ENCODE data around the gene ZNF665.

ZNF665 gene

DNA sequence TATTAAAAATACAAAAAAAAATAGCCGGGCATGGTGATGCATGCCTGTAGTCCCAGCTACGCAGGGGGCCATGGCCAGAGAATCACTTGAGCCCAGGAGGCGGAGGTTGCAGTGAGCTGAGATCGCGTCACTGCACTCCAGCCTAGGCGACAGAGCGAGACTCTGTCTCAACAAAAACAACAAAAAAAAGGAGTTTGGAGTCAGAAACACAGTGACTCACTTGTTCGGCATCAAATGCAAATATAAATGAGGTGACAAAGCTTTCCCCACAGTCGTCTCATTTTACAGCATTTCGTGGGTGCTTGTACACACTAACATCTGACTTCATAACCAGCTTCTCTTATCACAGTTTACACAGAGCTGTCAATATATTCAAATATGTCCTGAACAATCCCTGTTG lies 11.0 kb downstream of the ZNF665 start:
- H3K4me1 Mint-ChIP-seq (ENCODE audit: low read depth) = no peaks in the 10 kb centered on the region
- H3K27ac Mint-ChIP-seq = no peak overlapping the region
- no peaks in the 10 kb centered on the region for H3K27me3 Mint-ChIP-seq (ENCODE audit: low read depth)
- H3K4me3 Mint-ChIP-seq = no peak overlapping the region
- peaks cover 34% of the 10 kb centered on the region for H3K36me3 Mint-ChIP-seq (ENCODE audit: low read depth)
- peaks cover 43% of the 10 kb centered on the region for H3K9me3 Mint-ChIP-seq

DNA sequence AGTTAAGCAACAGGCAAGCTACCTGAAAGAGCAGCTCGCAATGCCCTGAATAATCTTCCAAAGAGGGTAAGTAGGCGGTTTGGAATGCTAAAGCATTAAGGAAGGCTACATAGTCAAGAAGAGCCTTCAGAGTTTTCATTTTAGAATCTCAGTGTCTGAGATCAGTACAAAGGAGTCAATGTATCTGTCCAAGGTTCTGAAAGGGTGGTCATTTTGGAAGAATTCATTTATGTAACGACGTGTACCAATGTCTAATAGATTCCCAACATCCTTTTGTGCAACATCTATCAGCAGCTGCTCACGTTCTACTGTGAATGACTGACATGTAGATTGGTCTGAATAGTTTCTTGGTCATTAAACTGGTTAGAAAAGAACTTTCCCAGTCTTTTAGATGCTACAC lies 15.2 kb downstream of the ZNF665 start:
- H3K36me3 Mint-ChIP-seq (ENCODE audit: low read depth) = peaks cover 26% of the 10 kb centered on the region
- no peak overlapping the region for H3K4me3 Mint-ChIP-seq
- no peaks in the 10 kb centered on the region for H3K4me1 Mint-ChIP-seq (ENCODE audit: low read depth)
- no peaks in the 10 kb centered on the region for H3K27me3 Mint-ChIP-seq (ENCODE audit: low read depth)
- H3K9me3 Mint-ChIP-seq = peaks cover 55% of the 10 kb centered on the region
- no peak overlapping the region for H3K27ac Mint-ChIP-seq

DNA sequence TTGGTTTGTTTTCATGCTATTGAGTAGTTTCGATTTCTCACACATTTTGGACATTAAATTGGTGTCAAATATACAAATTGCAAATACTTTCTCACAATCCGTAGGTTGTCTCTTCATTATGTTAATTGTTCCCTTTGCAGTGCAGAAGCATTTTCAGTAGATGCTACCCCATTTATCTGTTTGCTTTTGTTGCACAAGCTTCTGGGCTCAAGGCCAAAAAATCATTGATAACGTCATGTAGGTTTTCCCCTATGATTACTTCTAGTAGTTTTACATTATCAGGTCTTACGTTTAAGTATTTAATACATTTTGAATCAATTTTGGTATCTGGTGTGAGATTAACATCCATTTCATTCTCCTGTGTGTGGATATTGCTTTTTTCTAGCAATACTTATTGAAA lies 20.3 kb downstream of the ZNF665 start:
- Mint-ChIP-seq H3K4me1 (ENCODE audit: low read depth) (no peaks in the 10 kb centered on the region), H3K27ac (no peak overlapping the region), H3K9me3 (peaks cover 66% of the 10 kb centered on the region), H3K36me3 (ENCODE audit: low read depth) (peaks cover 6% of the 10 kb centered on the region), H3K4me3 (no peak overlapping the region), H3K27me3 (ENCODE audit: low read depth) (no peaks in the 10 kb centered on the region)

DNA sequence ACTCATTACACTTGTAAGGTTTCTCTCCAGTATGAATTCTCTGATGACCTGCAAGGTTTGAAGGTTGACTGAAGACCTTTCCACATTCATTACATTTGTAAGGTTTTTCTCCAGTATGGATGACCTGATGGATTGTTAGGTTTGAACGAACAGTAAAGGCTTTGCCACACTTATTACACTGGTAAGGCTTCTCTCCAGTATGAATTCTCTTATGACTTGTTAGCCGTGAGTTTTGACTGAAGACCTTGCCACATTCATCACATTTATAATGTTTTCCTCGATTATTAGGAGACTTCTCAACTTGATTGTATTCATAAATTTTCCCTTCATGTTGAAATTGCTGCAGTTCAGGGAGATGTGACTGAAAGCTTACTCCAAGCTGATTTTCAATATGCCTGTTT lies 27.5 kb downstream of the ZNF665 start:
- H3K27me3 Mint-ChIP-seq (ENCODE audit: low read depth) = no peaks in the 10 kb centered on the region
- peaks cover 17% of the 10 kb centered on the region for H3K36me3 Mint-ChIP-seq (ENCODE audit: low read depth)
- H3K4me1 Mint-ChIP-seq (ENCODE audit: low read depth) = no peaks in the 10 kb centered on the region
- no peak overlapping the region for H3K27ac Mint-ChIP-seq
- peaks cover 57% of the 10 kb centered on the region for H3K9me3 Mint-ChIP-seq
- no peak overlapping the region for H3K4me3 Mint-ChIP-seq

DNA sequence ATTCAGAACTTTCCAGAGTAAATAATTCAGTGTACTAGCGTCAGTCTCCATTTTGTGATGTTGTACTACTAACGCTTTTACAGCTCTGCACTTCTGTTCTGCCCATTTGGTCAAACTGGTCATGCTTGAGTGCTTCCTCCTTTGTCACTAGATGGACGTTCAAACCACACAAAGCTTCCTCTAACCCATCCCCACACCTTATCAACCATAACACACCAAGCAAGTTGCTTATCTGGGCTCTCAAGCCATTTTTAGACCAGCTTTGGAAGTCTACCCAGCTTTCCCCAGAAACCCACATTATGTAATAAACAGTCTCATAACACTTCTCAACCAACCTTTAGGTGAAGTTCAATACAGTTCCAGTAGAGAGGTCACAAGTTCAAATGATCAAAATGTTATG lies 32.0 kb downstream of the ZNF665 start:
- no peaks in the 10 kb centered on the region for H3K27me3 Mint-ChIP-seq (ENCODE audit: low read depth)
- H3K36me3 Mint-ChIP-seq (ENCODE audit: low read depth) = peaks cover 26% of the 10 kb centered on the region
- no peak overlapping the region for H3K4me3 Mint-ChIP-seq
- peaks cover 10% of the 10 kb centered on the region for H3K4me1 Mint-ChIP-seq (ENCODE audit: low read depth)
- H3K27ac Mint-ChIP-seq = no peak overlapping the region
- peaks cover 62% of the 10 kb centered on the region for H3K9me3 Mint-ChIP-seq

DNA sequence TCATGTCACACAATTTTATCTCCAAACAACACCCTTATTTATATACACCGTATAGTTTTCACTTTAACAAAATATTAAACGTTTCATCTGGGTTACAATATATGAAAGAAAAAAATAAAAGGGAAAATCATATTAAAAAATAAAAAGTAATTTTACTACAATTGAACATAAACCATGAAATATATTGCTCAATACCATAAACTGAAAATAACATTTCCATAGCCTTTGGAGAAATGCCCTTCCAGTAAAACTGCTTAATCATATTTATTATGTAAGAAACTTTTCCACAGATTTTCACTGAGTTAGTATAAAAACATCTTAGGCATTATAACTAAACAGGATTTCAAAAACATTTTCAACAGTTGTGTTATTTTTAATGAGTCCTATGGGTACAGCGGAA lies 32.8 kb downstream of the ZNF665 start:
- Mint-ChIP-seq H3K9me3 (peaks cover 56% of the 10 kb centered on the region), H3K36me3 (ENCODE audit: low read depth) (peaks cover 19% of the 10 kb centered on the region), H3K27me3 (ENCODE audit: low read depth) (no peaks in the 10 kb centered on the region), H3K4me1 (ENCODE audit: low read depth) (peaks cover 10% of the 10 kb centered on the region), H3K27ac (no peak overlapping the region), H3K4me3 (no peak overlapping the region)

DNA sequence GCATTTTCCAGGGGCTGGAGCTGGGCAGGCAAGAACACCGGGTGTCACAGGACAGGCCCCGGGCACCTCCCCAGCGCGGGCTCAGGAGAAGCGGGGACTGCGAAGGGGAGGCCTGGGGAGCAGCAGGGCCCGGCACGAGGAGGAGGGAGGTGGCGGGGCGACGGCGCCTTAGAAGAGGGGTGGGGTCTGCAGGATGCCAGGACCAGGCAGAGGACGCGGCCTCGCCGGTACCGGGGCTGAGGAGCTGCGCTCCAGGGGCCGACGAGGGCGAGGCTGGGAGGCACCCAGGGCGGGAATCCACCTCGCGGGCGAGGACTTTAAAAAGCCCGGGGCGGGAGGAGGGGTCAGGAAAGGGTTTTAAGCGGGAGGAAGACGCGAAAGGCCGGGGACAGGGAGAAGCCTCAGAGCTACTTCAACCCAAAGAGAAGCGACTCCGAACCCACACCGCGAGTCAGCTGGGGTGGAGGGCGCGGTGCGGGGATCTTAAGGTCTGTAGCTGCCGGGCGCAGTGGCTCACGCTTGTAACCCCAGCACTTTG lies 35.0 kb downstream of the ZNF665 start:
- Mint-ChIP-seq H3K4me1 (ENCODE audit: low read depth) (peaks cover 10% of the 10 kb centered on the region), H3K36me3 (ENCODE audit: low read depth) (peaks cover 30% of the 10 kb centered on the region), H3K27me3 (ENCODE audit: low read depth) (no peaks in the 10 kb centered on the region), H3K9me3 (peaks cover 58% of the 10 kb centered on the region), H3K27ac (peak overlapping the region; percentile 72), H3K4me3 (peak overlapping the region; percentile 80)

DNA sequence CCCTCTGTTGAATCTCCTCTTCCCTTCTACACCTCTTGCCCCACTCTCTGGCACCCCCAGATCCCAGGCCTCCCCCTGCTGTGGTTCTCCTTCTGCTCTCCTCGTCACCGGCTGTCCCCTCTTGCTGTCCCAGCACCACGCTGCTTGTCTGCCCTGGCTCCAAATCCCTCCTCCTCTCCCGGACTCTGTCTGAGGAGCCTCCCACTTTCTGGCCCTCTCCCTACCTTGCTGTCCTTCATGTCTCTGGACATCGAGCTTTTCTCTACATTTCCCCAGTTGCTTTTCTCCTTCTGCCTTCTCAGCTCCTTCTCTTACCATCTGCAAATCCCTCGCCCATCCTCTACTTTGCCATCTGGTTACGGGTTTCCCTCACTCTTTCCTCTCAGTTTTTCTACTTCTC lies 35.5 kb downstream of the ZNF665 start:
- peak overlapping the region; percentile 80 for H3K4me3 Mint-ChIP-seq
- H3K36me3 Mint-ChIP-seq (ENCODE audit: low read depth) = peaks cover 34% of the 10 kb centered on the region
- peaks cover 62% of the 10 kb centered on the region for H3K9me3 Mint-ChIP-seq
- peak overlapping the region; percentile 3 for H3K27ac Mint-ChIP-seq
- H3K4me1 Mint-ChIP-seq (ENCODE audit: low read depth) = peaks cover 10% of the 10 kb centered on the region
- no peaks in the 10 kb centered on the region for H3K27me3 Mint-ChIP-seq (ENCODE audit: low read depth)

DNA sequence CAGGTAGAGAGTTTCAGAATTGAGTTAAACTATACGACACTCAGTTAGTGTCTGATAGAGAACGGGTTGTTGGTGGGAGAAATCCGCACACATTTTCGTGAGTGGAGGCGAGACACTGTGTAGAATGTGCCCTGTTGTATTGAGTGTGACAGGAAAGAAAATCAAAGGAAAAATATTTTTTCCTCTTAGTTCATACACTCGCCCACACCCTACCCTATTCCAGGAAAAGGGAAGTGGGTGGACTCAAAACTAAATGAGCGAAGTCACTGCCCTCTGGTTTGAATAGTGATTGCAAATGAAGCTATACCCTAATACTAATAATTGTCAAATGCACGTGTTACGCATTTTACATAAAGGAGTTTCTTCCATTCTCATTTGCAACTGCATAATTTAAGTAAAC lies 36.3 kb downstream of the ZNF665 start:
- peaks cover 62% of the 10 kb centered on the region for H3K9me3 Mint-ChIP-seq
- peak overlapping the region; percentile 80 for H3K4me3 Mint-ChIP-seq
- peaks cover 10% of the 10 kb centered on the region for H3K4me1 Mint-ChIP-seq (ENCODE audit: low read depth)
- peaks cover 37% of the 10 kb centered on the region for H3K36me3 Mint-ChIP-seq (ENCODE audit: low read depth)
- no peaks in the 10 kb centered on the region for H3K27me3 Mint-ChIP-seq (ENCODE audit: low read depth)
- H3K27ac Mint-ChIP-seq = no peak overlapping the region

DNA sequence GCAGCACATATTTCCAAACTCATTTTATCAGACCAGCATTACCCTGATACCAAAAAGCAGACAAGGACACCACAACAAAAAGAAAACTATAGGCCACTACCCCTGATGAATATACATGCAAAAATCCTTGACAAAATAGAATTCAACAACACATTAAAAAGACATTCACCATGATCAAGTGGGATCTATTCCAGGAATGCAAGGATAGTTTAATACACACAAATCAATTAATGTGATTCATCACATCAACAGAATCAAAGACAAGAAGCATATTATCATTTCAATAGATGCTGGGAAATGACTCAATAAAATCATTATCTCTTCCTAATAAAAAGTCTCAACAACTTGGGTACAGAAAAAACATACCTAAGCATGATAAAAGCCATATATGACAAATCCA lies 45.5 kb downstream of the ZNF665 start:
- peaks cover 56% of the 10 kb centered on the region for H3K36me3 Mint-ChIP-seq (ENCODE audit: low read depth)
- no peaks in the 10 kb centered on the region for H3K4me1 Mint-ChIP-seq (ENCODE audit: low read depth)
- no peaks in the 10 kb centered on the region for H3K27me3 Mint-ChIP-seq (ENCODE audit: low read depth)
- no peak overlapping the region for H3K4me3 Mint-ChIP-seq
- H3K27ac Mint-ChIP-seq = no peak overlapping the region
- peaks cover 69% of the 10 kb centered on the region for H3K9me3 Mint-ChIP-seq

DNA sequence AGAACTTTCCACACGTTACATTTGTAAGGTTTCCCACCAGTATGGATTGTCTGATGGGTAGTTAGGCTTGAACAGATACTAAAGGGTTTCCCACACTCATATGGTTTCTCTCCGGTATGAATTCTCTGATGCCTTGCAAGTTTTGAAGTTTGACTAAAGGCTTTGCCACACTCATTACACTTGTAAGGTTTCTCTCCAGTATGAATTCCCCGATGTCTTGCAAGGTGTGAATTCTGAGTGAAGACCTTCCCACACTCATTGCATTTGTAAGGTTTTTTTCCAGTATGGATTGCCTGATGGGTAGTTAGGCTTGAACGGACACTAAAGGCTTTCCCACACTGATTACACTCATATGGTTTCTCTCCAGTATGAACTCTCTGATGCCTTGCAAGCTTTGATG lies 52.8 kb downstream of the ZNF665 start:
- H3K27ac Mint-ChIP-seq = no peak overlapping the region
- no peaks in the 10 kb centered on the region for H3K27me3 Mint-ChIP-seq (ENCODE audit: low read depth)
- peaks cover 38% of the 10 kb centered on the region for H3K36me3 Mint-ChIP-seq (ENCODE audit: low read depth)
- H3K9me3 Mint-ChIP-seq = peaks cover 78% of the 10 kb centered on the region
- no peaks in the 10 kb centered on the region for H3K4me1 Mint-ChIP-seq (ENCODE audit: low read depth)
- H3K4me3 Mint-ChIP-seq = no peak overlapping the region

DNA sequence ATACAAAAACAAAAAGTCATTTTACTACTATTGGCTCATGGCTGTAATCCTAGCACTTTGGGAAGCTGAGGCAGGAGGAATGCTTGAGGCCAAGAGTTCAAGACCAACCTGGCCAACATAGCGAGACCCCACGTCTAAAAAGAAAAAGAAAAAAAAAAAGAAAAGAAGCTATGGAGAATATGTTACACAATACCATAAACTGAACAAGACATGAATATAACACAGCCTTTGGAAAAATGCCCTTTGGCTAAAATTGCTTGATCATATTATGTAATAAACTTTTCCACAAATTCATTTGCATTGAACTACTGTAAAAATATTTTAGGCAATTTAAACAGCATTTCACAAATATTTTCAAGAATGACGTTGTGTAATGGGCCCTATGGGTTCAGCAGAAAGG lies 56.7 kb downstream of the ZNF665 start:
- H3K4me3 Mint-ChIP-seq = no peak overlapping the region
- H3K4me1 Mint-ChIP-seq (ENCODE audit: low read depth) = peaks cover 7% of the 10 kb centered on the region
- H3K27me3 Mint-ChIP-seq (ENCODE audit: low read depth) = peaks cover 8% of the 10 kb centered on the region
- no peak overlapping the region for H3K27ac Mint-ChIP-seq
- H3K9me3 Mint-ChIP-seq = peaks cover 75% of the 10 kb centered on the region
- H3K36me3 Mint-ChIP-seq (ENCODE audit: low read depth) = peaks cover 21% of the 10 kb centered on the region

DNA sequence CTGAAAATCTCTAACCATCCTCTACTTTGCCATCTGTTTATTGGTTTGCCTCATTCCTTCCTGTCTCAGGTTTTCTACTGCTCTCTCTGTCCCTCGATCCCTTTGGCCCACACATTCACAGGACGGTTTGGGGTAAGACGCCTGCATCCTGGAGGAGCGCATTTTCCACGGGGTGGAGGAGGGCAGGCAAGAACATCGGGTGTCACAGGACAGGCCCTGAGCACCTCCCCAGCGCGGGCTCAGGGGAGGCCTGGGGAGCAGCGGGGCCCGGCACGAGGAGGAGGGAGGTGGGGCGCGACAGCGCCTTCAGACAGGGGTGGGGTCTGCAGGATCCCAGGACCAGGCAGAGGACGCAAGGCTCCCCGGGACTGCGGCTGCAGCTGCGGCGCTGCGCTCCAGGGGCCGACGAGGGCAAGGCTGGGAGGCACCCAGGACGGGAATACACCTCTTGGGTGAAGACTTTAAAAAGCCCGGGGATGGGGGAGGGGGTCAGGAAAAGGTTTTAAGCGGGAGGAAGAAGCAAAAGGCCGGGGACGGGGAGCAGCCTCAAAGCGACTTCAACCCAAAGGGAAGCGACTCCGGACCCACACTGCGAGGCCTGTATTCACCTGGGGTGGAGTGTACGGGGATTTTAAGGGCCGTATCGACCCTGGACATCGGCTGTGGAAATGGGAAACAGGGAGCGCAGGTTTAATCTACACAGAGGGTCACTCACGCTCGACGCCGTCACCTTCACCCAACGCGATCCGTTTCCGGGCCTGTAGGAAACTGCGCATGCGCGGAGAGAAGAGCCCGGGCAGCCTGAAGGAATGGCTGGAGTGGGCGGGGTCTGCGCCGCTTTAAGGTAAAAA lies 60.8 kb downstream of the ZNF665 start, which contains the start of gene ZNF415:
Gene ZNF415 (minus strand): TSS at position 770 of the 851 bp plus-strand sequence. CDS start 10,234 bp downstream, outside the sequence.
- H3K4me1 Mint-ChIP-seq (ENCODE audit: low read depth) = peaks cover 7% of the 10 kb centered on the region
- peaks cover 76% of the 10 kb centered on the region for H3K9me3 Mint-ChIP-seq
- peak within 1 kb of the TSS; percentile 72 for H3K4me3 Mint-ChIP-seq
- no peak within 1 kb of the TSS for H3K27ac Mint-ChIP-seq
- peaks cover 8% of the 10 kb centered on the region for H3K27me3 Mint-ChIP-seq (ENCODE audit: low read depth)
- peaks cover 13% of the 10 kb centered on the region for H3K36me3 Mint-ChIP-seq (ENCODE audit: low read depth)

DNA sequence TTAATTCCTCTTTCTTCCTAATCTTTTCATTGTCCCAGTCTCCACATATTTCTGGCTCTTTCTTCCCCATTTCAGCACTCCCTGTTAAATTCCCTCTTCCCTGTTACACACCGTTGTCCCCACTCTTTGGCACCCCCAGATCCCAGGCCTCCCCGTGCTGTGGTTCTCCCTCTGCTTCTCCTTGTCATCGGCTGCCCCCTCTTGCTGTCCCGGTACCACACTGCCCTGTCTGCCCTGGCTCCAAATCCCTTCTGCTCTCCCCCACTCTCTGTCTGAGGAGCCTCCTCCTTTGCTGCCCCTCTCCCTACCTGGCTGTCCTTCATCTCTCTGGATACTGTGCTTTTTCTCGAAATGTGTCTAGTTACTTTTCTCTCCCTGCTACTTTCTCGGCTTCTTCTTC lies 61.4 kb downstream of the ZNF665 start:
- peaks cover 8% of the 10 kb centered on the region for H3K27me3 Mint-ChIP-seq (ENCODE audit: low read depth)
- no peak overlapping the region for H3K27ac Mint-ChIP-seq
- peaks cover 75% of the 10 kb centered on the region for H3K9me3 Mint-ChIP-seq
- peaks cover 7% of the 10 kb centered on the region for H3K4me1 Mint-ChIP-seq (ENCODE audit: low read depth)
- peaks cover 10% of the 10 kb centered on the region for H3K36me3 Mint-ChIP-seq (ENCODE audit: low read depth)
- peak overlapping the region; percentile 72 for H3K4me3 Mint-ChIP-seq

DNA sequence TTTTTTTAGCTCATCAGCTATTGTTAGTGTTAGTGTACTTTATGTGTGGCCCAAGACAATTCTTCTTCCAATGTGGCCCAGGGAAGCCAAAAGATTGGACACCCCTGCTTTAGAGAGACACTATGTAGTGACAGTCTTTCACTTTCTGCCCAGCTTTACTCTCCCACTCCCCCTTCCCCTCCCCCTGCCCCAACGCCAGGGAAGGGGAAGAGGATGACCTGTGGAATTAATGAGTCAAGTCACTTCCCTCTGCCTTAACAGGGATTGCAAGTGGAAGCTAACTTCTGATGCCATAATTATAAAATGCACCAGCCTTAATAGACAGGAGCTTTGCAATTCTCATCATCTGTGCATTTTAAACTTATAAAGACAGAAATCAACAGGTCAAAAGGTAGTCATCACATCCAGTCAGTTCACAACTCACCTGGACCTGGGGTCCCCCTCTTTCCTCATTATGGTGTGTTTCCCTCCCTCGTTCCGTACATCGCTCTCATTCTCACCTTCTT lies 62.0 kb downstream of the ZNF665 start:
- Mint-ChIP-seq H3K27ac (no peak overlapping the region), H3K4me3 (no peak overlapping the region), H3K27me3 (ENCODE audit: low read depth) (peaks cover 8% of the 10 kb centered on the region), H3K36me3 (ENCODE audit: low read depth) (peaks cover 10% of the 10 kb centered on the region), H3K4me1 (ENCODE audit: low read depth) (peaks cover 7% of the 10 kb centered on the region), H3K9me3 (peaks cover 69% of the 10 kb centered on the region)
